GM19035 (cell line): Measurements from ENCODE around the gene BOC.

ENCODE experiments used
- ATAC-seq: cut with Tn5 transposase; IDR thresholded peaks from one replicate; pipeline ENCODE4 v1.9.1; 2021; ENCODE audit not compliant: unreplicated experiment

Gene BOC

GRCh38 chr3:113284453-113285050, 73.2 kb downstream of the BOC start:
- ATAC-seq = no peak

- no peak for ATAC-seq
Measured at GRCh38 chr3:113285226-113285625, 73.9 kb downstream of the BOC start.

GRCh38 chr3:113285741-113286140, 74.4 kb downstream of the BOC start:
- no peak for ATAC-seq

DNA sequence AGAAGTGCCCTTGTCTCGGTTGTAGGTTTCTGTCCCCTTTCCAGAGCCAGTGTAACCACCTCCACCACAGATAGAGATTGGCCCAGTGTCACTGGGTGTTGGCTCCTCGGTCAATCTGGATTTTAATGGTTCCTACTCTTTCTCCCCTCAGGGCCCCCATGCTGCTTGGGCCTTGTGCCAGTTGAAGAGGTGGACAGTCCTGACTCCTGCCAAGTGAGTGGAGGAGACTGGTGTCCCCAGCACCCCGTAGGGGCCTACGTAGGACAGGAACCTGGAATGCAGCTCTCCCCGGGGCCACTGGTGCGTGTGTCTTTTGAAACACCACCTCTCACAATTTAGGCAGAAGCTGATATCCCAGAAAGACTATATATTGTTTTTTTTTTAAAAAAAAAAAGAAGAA, 75.2 kb downstream of the BOC start:
- no peak for ATAC-seq

DNA sequence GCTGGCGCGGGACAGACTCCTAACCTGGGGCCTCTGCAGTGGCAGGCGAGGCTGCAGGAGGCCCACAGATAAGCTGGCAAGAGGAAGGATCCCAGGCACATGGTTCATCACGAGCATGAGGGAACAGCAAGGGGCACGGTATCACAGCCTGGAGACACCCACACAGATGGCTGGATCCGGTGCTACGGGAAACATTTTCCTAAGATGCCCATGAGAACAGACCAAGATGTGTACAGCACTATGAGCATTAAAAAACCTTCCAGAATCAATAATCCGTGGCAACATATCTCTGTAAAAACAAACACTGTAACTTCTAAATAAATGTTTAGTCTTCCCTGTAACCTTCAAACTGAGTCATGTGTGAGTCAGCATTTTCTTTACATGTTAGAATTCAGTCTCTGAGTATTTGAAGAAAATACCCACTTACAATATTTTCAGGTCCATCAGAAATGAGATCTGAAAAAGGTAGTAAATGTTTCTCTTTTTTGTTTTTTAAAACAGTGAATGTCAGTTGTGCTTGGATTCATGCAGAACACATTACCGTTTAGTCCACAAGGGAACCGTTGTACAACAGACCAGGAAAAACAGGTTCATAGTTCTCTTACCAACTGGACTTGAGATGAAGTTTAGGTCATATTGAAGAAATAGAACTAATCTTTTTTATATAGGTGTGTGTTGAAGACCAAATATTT, 75.9 kb downstream of the BOC start:
- ATAC-seq = no peak

GRCh38 chr3:113287803-113288648, 76.7 kb downstream of the BOC start:
- ATAC-seq = peak; percentile 71

GRCh38 chr3:113288881-113289280, 77.5 kb downstream of the BOC start:
- no peak for ATAC-seq

- no peak for ATAC-seq
Measured at GRCh38 chr3:113291572-113291971, 80.2 kb downstream of the BOC start.

DNA sequence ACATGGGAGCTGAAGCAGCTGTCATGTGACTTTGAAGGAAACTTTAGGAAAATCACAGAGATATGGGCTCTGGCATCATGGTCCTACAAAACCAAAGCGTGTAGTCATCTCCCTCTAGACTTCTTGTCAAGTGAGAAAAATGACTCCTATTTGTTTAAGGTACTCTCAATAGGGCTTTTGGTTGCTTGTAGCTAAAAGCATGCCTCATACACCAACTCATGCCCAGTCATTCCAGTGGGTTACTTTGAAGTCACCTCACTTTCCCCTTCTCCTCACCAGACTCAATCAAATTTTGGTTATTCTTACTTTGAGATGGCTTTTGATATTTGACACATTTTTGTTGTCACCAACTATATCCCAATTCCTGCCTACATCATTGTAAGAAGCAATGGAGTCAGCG, 81.6 kb downstream of the BOC start:
- ATAC-seq = no peak

DNA sequence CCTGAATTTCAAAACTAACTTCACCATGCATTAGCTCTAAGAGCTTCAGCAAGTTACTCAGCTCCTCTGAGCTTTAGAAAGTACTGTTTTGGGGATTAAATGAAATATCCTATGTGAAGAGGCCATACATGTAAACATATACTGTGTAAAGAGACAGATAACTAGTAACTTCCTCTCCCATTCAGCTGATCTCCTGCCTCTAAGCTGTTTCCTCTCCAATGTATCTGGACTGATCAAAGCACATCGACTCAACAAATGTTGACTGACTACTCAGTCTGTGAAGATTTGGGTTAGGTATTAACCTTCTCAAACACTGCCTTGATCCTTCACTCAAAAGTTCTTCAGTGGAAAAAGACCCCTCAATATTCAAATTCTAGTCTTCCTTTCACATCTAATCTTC, 82.0 kb downstream of the BOC start:
- no peak for ATAC-seq

- ATAC-seq = no peak
Measured at GRCh38 chr3:113295463-113295862, 84.1 kb downstream of the BOC start.

GRCh38 chr3:113297287-113297686, 85.9 kb downstream of the BOC start:
- ATAC-seq = no peak

- no peak for ATAC-seq
Measured at GRCh38 chr3:113297841-113298240, 86.5 kb downstream of the BOC start.

GRCh38 chr3:113300596-113300995, 89.2 kb downstream of the BOC start:
- ATAC-seq = no peak

- no peak for ATAC-seq
Measured at GRCh38 chr3:113304102-113304501, 92.7 kb downstream of the BOC start.

DNA sequence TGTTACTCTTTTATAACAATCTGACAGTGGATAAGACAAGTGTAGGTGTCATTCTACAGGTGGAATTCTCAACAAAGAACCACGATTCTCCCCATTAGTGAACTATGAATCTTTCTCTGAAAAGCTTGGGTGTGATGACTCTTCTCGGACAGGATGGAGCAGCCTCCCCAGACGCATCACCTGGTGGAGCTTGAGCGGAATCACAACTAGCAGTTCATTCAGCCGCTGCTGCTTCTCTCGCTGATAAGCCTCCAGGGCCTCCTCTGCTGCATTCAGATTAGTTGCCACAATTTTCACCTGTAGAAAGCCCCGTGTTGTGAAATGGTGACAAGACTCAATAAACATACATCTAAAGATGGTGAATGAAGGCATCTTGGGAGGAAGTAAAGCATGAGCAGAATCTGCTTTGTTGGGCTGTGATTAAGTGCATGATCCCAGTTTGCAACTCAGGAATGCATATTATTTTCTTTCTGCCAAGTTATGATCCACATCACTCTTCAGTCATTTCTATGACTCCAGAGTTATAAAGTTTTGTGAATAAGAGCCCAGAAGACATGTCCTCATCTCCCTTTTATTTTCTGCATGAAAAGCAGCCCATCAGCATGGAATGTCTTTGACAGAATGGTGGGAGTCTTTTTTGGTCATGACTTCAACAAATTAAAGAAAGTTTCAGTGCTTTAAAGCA, 93.6 kb downstream of the BOC start:
- no peak for ATAC-seq

DNA sequence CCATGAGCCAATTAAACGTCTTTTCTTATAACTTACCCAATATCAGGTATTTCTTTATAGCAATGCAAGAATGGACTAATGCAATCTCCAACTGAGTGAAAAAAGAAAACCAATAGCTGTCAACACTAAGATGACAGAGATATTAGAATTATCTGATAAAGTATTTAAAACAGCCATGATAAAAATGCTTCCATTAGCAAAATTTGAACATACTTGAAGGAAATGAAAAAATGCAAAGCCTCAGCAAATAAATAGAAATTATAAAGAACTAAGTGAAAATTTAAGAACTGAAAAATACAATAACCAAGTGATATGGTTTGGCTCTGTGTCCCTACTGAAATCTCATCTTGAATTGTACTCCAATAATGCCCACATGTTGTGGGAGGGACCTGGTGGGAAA, 99.6 kb downstream of the BOC start:
- ATAC-seq = no peak

GRCh38 chr3:113312416-113312815, 101.1 kb downstream of the BOC start:
- no peak for ATAC-seq

DNA sequence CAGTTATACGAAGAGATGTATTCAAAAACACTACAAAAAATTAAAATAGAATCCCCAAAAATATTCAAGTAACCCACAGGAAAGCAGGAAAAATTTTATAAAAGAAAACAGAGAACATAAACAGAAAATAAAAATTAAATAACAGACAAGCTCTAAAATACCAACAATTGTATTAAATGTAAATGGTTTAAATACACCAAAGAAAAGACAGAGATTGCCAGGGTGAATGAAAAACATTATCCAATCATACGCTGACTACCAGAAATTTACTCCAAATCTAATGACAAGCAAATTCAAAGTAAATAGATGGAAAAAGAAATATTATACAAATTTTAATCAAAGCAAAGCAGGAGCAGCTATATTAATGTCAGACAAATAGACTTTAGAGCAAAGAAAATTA, 103.6 kb downstream of the BOC start:
- ATAC-seq = no peak

DNA sequence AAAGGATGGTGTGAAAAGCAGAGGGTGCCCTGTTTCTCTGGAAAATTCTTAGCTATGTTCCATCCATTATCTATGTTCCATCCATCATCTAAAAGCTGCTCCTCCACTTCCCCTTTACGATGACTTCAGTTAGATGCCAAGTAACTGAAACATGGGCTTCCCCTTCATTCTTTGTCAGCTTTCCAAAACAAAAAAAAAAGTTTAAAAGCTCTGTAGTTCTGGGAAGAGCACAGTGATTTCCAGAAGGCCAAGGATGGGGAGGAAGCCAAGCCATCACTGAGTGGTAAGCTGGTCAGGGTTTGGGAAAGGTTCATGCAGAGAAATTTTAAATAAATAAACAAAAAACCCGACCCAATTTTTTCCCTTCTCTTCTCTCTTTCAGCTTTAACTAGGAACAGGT, 118.4 kb downstream of the BOC start:
- ATAC-seq = no peak

GRCh38 chr3:113330742-113331141, 119.4 kb downstream of the BOC start:
- ATAC-seq = no peak

GRCh38 chr3:113331187-113331586, 119.8 kb downstream of the BOC start:
- no peak for ATAC-seq
